Bronchial epithelial cell (primary cell): ENCODE measurements around the gene RELB. TPM values are rescaled to one million over a fixed set of nuclear protein-coding genes. Genes with fewer than 3 reads are reported as not detected.

Experiments used
- DNase-seq: peaks from one replicate; pipeline ENCODE4 v3.0.0-alpha.2; 2010; ENCODE audit warnings: low read depth
- FAIRE-seq: peaks from 2 replicates; lab custom pipeline; 2011; peaks lifted over from hg19 to GRCh38; lab: Jason Lieb, UNC
- H3K27me3 ChIP-seq: 2 replicates; pipeline ENCODE4 v1.5.1; 2011; ENCODE audit warnings: low read length; ENCODE audit not compliant: control insufficient read depth, insufficient read depth
- H3K36me3 ChIP-seq: 2 replicates; pipeline ENCODE4 v1.5.1; 2011; ENCODE audit warnings: low read length; ENCODE audit not compliant: control insufficient read depth, insufficient read depth
- H3K4me3 ChIP-seq: 2 replicates; pipeline ENCODE4 v1.5.1; 2011; ENCODE audit warnings: mild to moderate bottlenecking, low read depth, low read length, control low read depth
- total RNA-seq: library from RNA; depleted of rRNA; stranded (reverse); fragments of >200 nt; gene quantifications from 2 replicates; pipeline ENCODE4 v1.2.1, GENCODE V29; 2014
- TF ChIP-seq, protein P1 (sequence below): IDR thresholded peaks from 2 replicates; pipeline ENCODE4 v1.5.1; 2011; ENCODE audit warnings: mild to moderate bottlenecking, moderate library complexity, low read length, control low read depth, inconsistent platforms; ENCODE audit not compliant: insufficient read depth, severe bottlenecking

The RELB gene
- total RNA-seq, 1 donor from 2014 or later: 2.1 TPM

GRCh38 chr19:45016388-45017314 lies 15.4 kb downstream of the RELB start:
- DNase-seq (peak; percentile 65), FAIRE-seq (no peak)
- Histone ChIP-seq H3K4me3 (no peak overlapping the region), H3K27me3 (no peaks in the 10 kb centered on the region), H3K36me3 (peaks cover 3% of the 10 kb centered on the region)
- TF ChIP-seq, protein P1, sequence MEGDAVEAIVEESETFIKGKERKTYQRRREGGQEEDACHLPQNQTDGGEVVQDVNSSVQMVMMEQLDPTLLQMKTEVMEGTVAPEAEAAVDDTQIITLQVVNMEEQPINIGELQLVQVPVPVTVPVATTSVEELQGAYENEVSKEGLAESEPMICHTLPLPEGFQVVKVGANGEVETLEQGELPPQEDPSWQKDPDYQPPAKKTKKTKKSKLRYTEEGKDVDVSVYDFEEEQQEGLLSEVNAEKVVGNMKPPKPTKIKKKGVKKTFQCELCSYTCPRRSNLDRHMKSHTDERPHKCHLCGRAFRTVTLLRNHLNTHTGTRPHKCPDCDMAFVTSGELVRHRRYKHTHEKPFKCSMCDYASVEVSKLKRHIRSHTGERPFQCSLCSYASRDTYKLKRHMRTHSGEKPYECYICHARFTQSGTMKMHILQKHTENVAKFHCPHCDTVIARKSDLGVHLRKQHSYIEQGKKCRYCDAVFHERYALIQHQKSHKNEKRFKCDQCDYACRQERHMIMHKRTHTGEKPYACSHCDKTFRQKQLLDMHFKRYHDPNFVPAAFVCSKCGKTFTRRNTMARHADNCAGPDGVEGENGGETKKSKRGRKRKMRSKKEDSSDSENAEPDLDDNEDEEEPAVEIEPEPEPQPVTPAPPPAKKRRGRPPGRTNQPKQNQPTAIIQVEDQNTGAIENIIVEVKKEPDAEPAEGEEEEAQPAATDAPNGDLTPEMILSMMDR: peak; percentile 59

GRCh38 chr19:45019187-45019586 lies 17.9 kb downstream of the RELB start:
- H3K4me3 ChIP-seq: no peak overlapping the region
- peak; percentile 13 for FAIRE-seq

DNA sequence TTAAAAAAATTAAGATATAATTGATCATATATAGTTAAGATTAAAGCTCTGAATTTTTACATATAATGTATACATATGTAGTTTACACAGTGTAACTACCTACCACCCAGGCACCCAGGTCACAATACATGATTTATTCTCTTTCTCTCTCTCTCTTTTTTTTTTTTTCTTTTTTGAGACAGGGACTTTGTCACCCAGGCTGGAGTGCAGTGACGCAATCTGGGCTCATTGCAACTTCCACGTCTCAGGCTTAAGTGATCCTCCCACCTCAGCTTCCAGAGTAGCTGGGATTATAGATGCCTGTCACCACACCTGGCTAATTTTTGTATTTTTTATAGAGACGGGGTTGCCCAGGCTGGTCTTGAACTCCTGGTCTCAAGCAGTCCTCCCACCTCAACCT lies 18.8 kb downstream of the RELB start:
- FAIRE-seq: no peak
- Histone ChIP-seq H3K27me3 (no peaks in the 10 kb centered on the region), H3K4me3 (no peak overlapping the region), H3K36me3 (peaks cover 5% of the 10 kb centered on the region)
- no peak for DNase-seq
- TF ChIP-seq, protein P1: no peak

More at GRCh38 chr19:45019187-45019586, 17.9 kb downstream of the RELB start:
- TF ChIP-seq, protein P1: no peak
- Histone ChIP-seq H3K27me3 (no peaks in the 10 kb centered on the region), H3K36me3 (peaks cover 5% of the 10 kb centered on the region)
- peak; percentile 8 for DNase-seq

DNA sequence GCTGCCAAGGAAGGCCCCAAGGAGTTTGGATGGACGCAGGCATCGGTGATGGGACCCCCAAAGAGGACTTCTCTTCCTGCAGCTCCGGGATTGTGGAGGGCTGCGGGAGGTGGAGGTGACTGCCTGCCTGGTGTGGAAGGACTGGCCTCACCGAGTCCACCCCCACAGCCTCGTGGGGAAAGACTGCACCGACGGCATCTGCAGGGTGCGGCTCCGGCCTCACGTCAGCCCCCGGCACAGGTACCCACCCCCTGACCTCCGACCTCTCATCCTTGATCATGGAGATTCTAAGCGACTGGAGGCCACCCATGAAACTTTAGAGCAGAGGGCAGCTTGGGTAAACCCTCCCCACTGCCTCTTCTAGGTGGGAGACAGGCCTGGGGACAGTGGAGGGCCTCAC lies 20.7 kb downstream of the RELB start:
- TF ChIP-seq, protein P1: no peak
- no peak for FAIRE-seq
- no peak for DNase-seq

DNA sequence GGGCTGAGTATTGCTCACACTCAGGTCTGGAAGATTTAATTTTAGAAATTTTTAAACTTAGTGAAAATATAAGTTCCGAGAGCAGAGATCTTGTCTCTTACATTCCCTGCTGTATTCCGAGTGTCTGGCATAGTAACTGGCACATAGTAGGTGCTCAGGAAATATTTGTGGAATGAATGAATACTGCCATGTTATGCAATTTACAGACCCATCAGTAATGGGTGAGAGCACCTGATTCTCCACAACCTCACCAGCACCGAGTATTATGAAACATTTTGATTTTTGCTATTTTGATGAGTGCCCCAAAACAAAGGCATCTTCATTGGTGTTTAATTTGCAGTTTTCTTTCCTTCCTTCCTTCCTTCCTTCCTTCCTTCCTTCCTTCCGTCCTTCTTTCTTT lies 21.8 kb downstream of the RELB start:
- peaks cover 2% of the 10 kb centered on the region for H3K36me3 ChIP-seq
- no peak for FAIRE-seq
- no peak for DNase-seq
- H3K4me3 ChIP-seq: no peak overlapping the region
- no peaks in the 10 kb centered on the region for H3K27me3 ChIP-seq
- TF ChIP-seq, protein P1: no peak

More for the DNA sequence above, 20.7 kb downstream of the RELB start:
- Histone ChIP-seq H3K4me3 (no peak overlapping the region), H3K27me3 (no peaks in the 10 kb centered on the region), H3K36me3 (peaks cover 2% of the 10 kb centered on the region)
